Esophagus (tissue), 2 donors: ENCODE data around the gene RGMA. TPM values are rescaled to one million over a fixed set of nuclear protein-coding genes. Genes with fewer than 3 reads are reported as not detected.

Source experiments
- H3K27ac ChIP-seq, 2 donors: one replicate each; pipeline ENCODE4 v1.5.1; 2013; ENCODE audit warnings: low read depth in 2 of 2, mild to moderate bottlenecking in 2 of 2, inconsistent platforms in 1 of 2, low read length in 1 of 2, moderate library complexity in 1 of 2
- H3K27me3 ChIP-seq, 2 donors: one replicate each; pipeline ENCODE4 v1.6.1; 2013; ENCODE audit warnings: low read length in 2 of 2, control low read depth in 1 of 2, mild to moderate bottlenecking in 1 of 2; ENCODE audit not compliant: insufficient read depth in 2 of 2, control insufficient read depth in 1 of 2
- H3K36me3 ChIP-seq, 2 donors: one replicate each; pipeline ENCODE4 v1.6.1; 2013; ENCODE audit warnings: low read length in 1 of 2; ENCODE audit not compliant: control insufficient read depth in 2 of 2, insufficient read depth in 2 of 2
- H3K4me1 ChIP-seq, 2 donors: one replicate each; pipeline ENCODE4 v1.6.1; 2013; ENCODE audit warnings: low read length in 1 of 2; ENCODE audit not compliant: control insufficient read depth in 2 of 2, insufficient read depth in 2 of 2
- H3K4me3 ChIP-seq, 2 donors: one replicate each; pipeline ENCODE4 v1.5.1; 2013; ENCODE audit warnings: low read length in 2 of 2, mild to moderate bottlenecking in 2 of 2, low read depth in 1 of 2, moderate library complexity in 1 of 2
- H3K9me3 ChIP-seq, 2 donors: one replicate each; pipeline ENCODE4 v1.6.1; 2013; ENCODE audit warnings: mild to moderate bottlenecking in 2 of 2, low read depth in 1 of 2, low read length in 1 of 2, moderate library complexity in 1 of 2; ENCODE audit not compliant: control insufficient read depth in 2 of 2, insufficient read depth in 1 of 2
- WGBS, 2 donors: extraction: QIAGEN DNeasy Blood & Tissue Kit; methylation state at CpG; one replicate each; pipeline ENCODE4 v1.1.7; 2013; 5-methylcytosine and 5-hydroxymethylcytosine counted together
- polyA plus RNA-seq, 2 donors: library from polyadenylated mRNA; stranded (reverse); fragments of 200-250 nt; gene quantifications; one replicate each; pipeline ENCODE4 v1.2.3, GENCODE V29; 2013
- donor health status: healthy with polysubstance abuse.
- donor health status: Bipolar disorder and iron deficiency.

The RGMA gene
- polyA plus RNA-seq, 2 donors: 27.7 to 30.9 TPM

DNA sequence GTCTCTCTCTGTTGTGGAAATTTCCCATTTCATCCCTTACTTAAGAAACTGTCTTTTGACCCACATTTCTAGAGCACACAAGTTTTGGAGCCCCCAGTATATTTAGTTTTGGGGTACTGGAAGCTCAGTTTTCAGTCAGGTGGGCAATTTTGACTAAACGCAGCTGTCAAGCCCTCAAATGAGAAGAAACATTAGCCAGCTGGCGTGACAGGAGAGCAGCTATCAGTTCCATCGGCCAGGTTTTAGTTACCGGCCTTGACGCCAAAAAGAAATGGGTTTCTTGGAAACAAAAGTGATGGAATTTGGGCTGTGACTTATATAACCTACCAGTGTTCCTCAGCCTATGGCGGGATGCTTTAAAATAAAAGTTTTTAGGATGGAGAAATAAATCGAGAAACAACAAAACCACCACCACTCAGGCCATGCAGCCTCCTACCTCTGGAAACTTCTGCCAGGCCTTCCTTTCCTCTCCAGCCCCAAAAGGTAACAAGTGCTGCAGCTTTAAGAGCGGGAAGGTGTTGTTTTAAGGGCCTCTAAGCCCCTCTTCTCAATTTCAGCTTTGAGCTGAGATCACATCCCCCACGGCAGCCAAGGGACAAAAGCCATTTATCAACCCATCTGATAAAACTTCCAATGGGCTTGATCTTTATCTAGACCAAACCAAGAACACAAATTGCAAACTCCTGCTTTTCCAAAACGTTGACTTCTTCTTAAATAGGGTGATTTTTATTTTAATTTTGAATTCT lies 18.3 kb downstream of the RGMA start:
- Histone ChIP-seq H3K4me1 (peaks cover 3 to 15% of the 10 kb centered on the region in 2 donors), H3K27me3 (no peaks in the 10 kb centered on the region), H3K9me3 (no peaks in the 10 kb centered on the region), H3K4me3 (peak overlapping the region; percentile 12 to 68), H3K27ac (peak overlapping the region in 1 of 2 donors; percentile 58), H3K36me3 (peaks cover 0 to 7% of the 10 kb centered on the region in 2 donors)
- WGBS, 2 donors: 47 to 48% methylated on average over 10 of the region's 10 CpGs

DNA sequence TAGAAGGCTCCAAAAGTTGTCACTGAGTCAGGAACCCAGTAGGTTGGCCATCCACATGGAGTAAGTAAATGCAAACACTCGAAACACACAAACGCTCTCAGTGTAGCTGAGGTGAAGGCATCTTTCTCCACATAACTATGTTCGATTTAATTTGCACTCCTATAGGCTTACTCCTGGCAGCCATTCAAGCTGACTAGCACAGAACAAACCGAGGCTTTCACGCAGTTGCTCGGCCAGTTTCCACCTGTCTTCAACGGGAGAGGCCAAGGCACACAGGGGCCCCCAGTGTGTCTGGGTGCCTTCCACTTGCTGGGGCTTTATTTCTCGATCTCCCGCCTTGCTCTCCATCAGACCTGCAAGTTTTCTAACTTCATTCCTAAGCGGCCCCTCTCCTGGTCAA lies 18.9 kb downstream of the RGMA start:
- 46 to 47% methylated on average over 10 of the region's 10 CpGs for WGBS, 2 donors

GRCh38 chr15:93068581-93069199 lies 20.3 kb downstream of the RGMA start:
- 87% methylated on average over 6 of the region's 6 CpGs for WGBS, 2 donors
- H3K27ac ChIP-seq: peak overlapping the region in 1 of 2 donors; percentile 36

More for the DNA sequence above, 18.9 kb downstream of the RGMA start:
- H3K9me3 ChIP-seq: no peaks in the 10 kb centered on the region
- H3K27ac ChIP-seq: peak overlapping the region in 1 of 2 donors; percentile 56
- peak overlapping the region in 1 of 2 donors; percentile 68 for H3K4me3 ChIP-seq
- peaks cover 3 to 15% of the 10 kb centered on the region in 2 donors for H3K4me1 ChIP-seq
- H3K36me3 ChIP-seq: peaks cover 0 to 10% of the 10 kb centered on the region in 2 donors
- no peaks in the 10 kb centered on the region for H3K27me3 ChIP-seq

GRCh38 chr15:93067649-93068085 lies 21.3 kb downstream of the RGMA start:
- Histone ChIP-seq H3K9me3 (no peaks in the 10 kb centered on the region), H3K27me3 (no peaks in the 10 kb centered on the region), H3K36me3 (peaks cover 0 to 19% of the 10 kb centered on the region in 2 donors), H3K4me1 (peaks cover 10 to 23% of the 10 kb centered on the region in 2 donors), H3K27ac (peak overlapping the region in 1 of 2 donors; percentile 69), H3K4me3 (no peak overlapping the region)
- WGBS, 2 donors: 47 to 60% methylated on average over 4 of the region's 4 CpGs

More at GRCh38 chr15:93068581-93069199, 20.3 kb downstream of the RGMA start:
- no peaks in the 10 kb centered on the region for H3K9me3 ChIP-seq
- H3K36me3 ChIP-seq: peaks cover 0 to 18% of the 10 kb centered on the region in 2 donors
- no peak overlapping the region for H3K4me3 ChIP-seq
- no peaks in the 10 kb centered on the region for H3K27me3 ChIP-seq
- H3K4me1 ChIP-seq: peaks cover 6 to 23% of the 10 kb centered on the region in 2 donors

- H3K4me3 ChIP-seq: no peak overlapping the region
- no peaks in the 10 kb centered on the region for H3K9me3 ChIP-seq
- H3K4me1 ChIP-seq: peaks cover 12 to 25% of the 10 kb centered on the region in 2 donors
- H3K27me3 ChIP-seq: no peaks in the 10 kb centered on the region
- H3K27ac ChIP-seq: peak overlapping the region in 1 of 2 donors; percentile 69
- 46 to 53% methylated on average over 7 of the region's 7 CpGs for WGBS, 2 donors
- peaks cover 0 to 19% of the 10 kb centered on the region in 2 donors for H3K36me3 ChIP-seq
Observed at GRCh38 chr15:93066834-93067648, 22.0 kb downstream of the RGMA start.

- Histone ChIP-seq H3K27me3 (no peaks in the 10 kb centered on the region), H3K9me3 (no peaks in the 10 kb centered on the region), H3K36me3 (peaks cover 0 to 19% of the 10 kb centered on the region in 2 donors), H3K27ac (peak overlapping the region in 1 of 2 donors; percentile 50), H3K4me3 (no peak overlapping the region), H3K4me1 (peaks cover 12 to 25% of the 10 kb centered on the region in 2 donors)
- WGBS, 2 donors: 94 to 95% methylated on average over 38 of the region's 38 CpGs
Observed at GRCh38 chr15:93066224-93066681, 22.8 kb downstream of the RGMA start.

- WGBS, 2 donors: 92 to 93% methylated on average over 21 to 23 of the region's 23 CpGs
- H3K27me3 ChIP-seq: no peaks in the 10 kb centered on the region
- no peaks in the 10 kb centered on the region for H3K9me3 ChIP-seq
- H3K4me1 ChIP-seq: peaks cover 12 to 27% of the 10 kb centered on the region in 2 donors
- peaks cover 0 to 19% of the 10 kb centered on the region in 2 donors for H3K36me3 ChIP-seq
- no peak overlapping the region for H3K27ac ChIP-seq
- H3K4me3 ChIP-seq: no peak overlapping the region
Observed at GRCh38 chr15:93065641-93066045, 23.4 kb downstream of the RGMA start.

GRCh38 chr15:93063796-93064690 lies 25.0 kb downstream of the RGMA start:
- peaks cover 0 to 24% of the 10 kb centered on the region in 2 donors for H3K36me3 ChIP-seq
- peaks cover 12 to 22% of the 10 kb centered on the region in 2 donors for H3K4me1 ChIP-seq
- no peak overlapping the region for H3K4me3 ChIP-seq
- no peaks in the 10 kb centered on the region for H3K27me3 ChIP-seq
- WGBS, 2 donors: 50 to 54% methylated on average over 23 of the region's 23 CpGs
- H3K9me3 ChIP-seq: no peaks in the 10 kb centered on the region
- peak overlapping the region; percentile 84 to 91 for H3K27ac ChIP-seq
